Subcutaneous abdominal adipose tissue (tissue), 5 donors: Measurements from ENCODE around the gene MRPL55.
A peak's percentile ranks its signal among the peaks of the same experiment; 100 is the strongest.

Experiments
- H3K27ac ChIP-seq: one replicate; pipeline ENCODE4 v1.7.0; 2013; ENCODE audit warnings: low read depth, mild to moderate bottlenecking, inconsistent platforms, low read length, moderate library complexity
- H3K27me3 ChIP-seq, 5 donors: one replicate each; pipeline ENCODE4 v1.7.0; 2013; ENCODE audit warnings: low read length in 5 of 5, inconsistent platforms in 1 of 5; ENCODE audit not compliant: control insufficient read depth in 5 of 5, insufficient read depth in 4 of 5
- H3K36me3 ChIP-seq, 5 donors: one replicate each; pipeline ENCODE4 v1.7.0; 2013; ENCODE audit warnings: low read length in 5 of 5; ENCODE audit not compliant: control insufficient read depth in 5 of 5, insufficient read depth in 5 of 5
- H3K4me1 ChIP-seq, 5 donors: one replicate each; pipeline ENCODE4 v1.7.0; 2013; ENCODE audit warnings: low read length in 5 of 5, mild to moderate bottlenecking in 3 of 5, moderate library complexity in 1 of 5; ENCODE audit not compliant: control insufficient read depth in 5 of 5, insufficient read depth in 5 of 5
- H3K4me3 ChIP-seq, 5 donors: one replicate each; pipeline ENCODE4 v1.7.0; 2013; ENCODE audit warnings: low read length in 5 of 5, low read depth in 1 of 5
- H3K9ac ChIP-seq, 5 donors: one replicate each; pipeline ENCODE4 v1.7.0; 2013; ENCODE audit warnings: low read length in 5 of 5, mild to moderate bottlenecking in 4 of 5, moderate library complexity in 3 of 5
- H3K9me3 ChIP-seq, 5 donors: one replicate each; pipeline ENCODE4 v1.7.0; 2013; ENCODE audit warnings: low read length in 5 of 5; ENCODE audit not compliant: control insufficient read depth in 5 of 5
- donor health status: healthy.
- donor health status: healthy.
- donor health status: healthy.
- donor health status: healthy.
- donor health status: healthy.

The MRPL55 gene

DNA sequence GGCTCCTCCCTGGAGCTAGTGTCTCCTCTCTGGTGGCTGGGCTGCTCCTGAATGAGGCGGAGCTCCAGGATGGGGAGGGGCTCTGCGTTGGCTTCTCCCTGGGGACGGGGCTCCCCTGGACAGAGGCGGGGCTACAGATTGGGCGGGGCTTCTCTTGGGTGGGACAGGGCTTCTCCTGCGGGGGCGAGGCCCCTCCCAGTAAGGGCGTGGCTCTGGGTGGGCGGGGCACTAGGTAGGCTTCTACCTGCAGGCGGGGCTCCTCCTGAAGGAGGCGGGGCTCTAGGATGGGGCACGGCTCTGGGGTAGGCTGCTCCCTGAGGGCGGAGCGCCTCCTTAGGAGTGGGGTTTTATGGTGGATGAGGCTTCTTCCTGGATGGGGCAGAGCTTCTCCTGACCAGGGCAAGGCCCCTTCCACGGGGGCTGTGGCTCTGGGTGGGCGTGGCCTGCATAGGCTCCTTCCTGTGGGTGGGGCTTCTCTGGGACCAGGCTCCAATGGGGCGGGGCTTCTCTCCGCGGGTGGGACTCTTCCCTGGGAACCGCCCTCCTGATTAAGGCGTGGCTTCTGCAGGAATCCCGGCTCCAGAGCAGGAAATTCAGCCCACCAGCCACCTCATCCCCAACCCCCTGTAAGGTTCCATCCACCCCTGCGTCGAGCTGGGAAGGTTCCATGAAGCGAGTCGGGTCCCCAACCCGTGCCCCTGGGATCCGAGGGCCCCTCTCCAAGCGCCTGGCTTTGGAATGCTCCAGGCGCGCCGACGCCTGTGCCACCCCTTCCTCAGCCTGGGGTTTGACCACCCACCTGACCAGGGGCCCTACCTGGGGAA lies 49.3 kb downstream of the MRPL55 start:
- H3K9me3 ChIP-seq: no peaks in the 10 kb centered on the region
- H3K27ac ChIP-seq: no peak overlapping the region
- H3K9ac ChIP-seq: no peak overlapping the region
- H3K4me3 ChIP-seq: peak overlapping the region in 3 of 5 donors; percentile 6 to 38 (median 6)
- H3K4me1 ChIP-seq: peaks cover 0 to 19% (median 8%) of the 10 kb centered on the region in 5 donors
- H3K36me3 ChIP-seq: no peaks in the 10 kb centered on the region
- H3K27me3 ChIP-seq: peaks cover 47 to 73% (median 67%) of the 10 kb centered on the region in 5 donors

DNA sequence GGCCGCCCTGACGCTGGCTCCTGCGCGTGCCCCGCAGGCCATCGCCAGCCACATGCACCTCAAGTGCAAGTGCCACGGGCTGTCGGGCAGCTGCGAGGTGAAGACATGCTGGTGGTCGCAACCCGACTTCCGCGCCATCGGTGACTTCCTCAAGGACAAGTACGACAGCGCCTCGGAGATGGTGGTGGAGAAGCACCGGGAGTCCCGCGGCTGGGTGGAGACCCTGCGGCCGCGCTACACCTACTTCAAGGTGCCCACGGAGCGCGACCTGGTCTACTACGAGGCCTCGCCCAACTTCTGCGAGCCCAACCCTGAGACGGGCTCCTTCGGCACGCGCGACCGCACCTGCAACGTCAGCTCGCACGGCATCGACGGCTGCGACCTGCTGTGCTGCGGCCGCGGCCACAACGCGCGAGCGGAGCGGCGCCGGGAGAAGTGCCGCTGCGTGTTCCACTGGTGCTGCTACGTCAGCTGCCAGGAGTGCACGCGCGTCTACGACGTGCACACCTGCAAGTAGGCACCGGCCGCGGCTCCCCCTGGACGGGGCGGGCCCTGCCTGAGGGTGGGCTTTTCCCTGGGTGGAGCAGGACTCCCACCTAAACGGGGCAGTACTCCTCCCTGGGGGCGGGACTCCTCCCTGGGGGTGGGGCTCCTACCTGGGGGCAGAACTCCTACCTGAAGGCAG lies 50.0 kb downstream of the MRPL55 start:
- Histone ChIP-seq H3K27ac (no peak overlapping the region), H3K36me3 (no peaks in the 10 kb centered on the region), H3K4me1 (peaks cover 0 to 19% (median 8%) of the 10 kb centered on the region in 5 donors), H3K9ac (no peak overlapping the region), H3K9me3 (no peaks in the 10 kb centered on the region), H3K27me3 (peaks cover 44 to 66% (median 62%) of the 10 kb centered on the region in 5 donors), H3K4me3 (peak overlapping the region in 1 of 5 donors; percentile 18)

GRCh38 chr1:228058172-228058948 lies 50.7 kb downstream of the MRPL55 start:
- no peak overlapping the region for H3K27ac ChIP-seq
- no peaks in the 10 kb centered on the region for H3K36me3 ChIP-seq
- no peak overlapping the region for H3K9ac ChIP-seq
- H3K4me1 ChIP-seq: peaks cover 0 to 19% (median 8%) of the 10 kb centered on the region in 5 donors
- no peak overlapping the region for H3K4me3 ChIP-seq
- H3K9me3 ChIP-seq: peaks cover 0 to 3% (median 0%) of the 10 kb centered on the region in 5 donors
- peaks cover 41 to 59% (median 55%) of the 10 kb centered on the region in 5 donors for H3K27me3 ChIP-seq
